HG03135 (cell line): ENCODE results near the gene EIF4ENIF1.
"Not testable (repeated sequence)": the region's sequence is repeated elsewhere in the genome, so short reads cannot be mapped to it uniquely, and the experiment has no call there.

Source experiments
- ATAC-seq: cut with Tn5 transposase; IDR thresholded peaks from one replicate; pipeline ENCODE4 v1.9.1; 2021; ENCODE audit warnings: mild to moderate bottlenecking, moderate library complexity; ENCODE audit not compliant: unreplicated experiment

EIF4ENIF1 gene

DNA sequence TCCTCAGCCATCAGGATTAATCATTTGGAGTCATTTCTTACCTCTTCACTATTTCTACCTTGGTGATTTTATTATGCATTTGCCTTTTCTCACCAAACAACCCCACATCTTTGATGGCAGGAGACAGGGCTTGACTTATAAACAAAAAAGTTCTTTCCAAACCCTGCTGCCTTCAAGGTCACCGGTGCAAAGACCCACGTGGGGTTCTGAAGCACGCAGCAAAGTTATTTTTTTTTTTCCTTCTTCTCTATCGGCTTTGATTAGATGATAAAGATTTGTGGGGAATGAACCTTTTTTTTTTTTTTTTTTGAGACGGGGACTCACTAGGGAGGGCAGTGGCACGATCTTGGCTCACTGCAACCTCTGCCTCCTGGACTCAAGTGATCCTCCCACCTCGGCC is 46.1 kb downstream of the EIF4ENIF1 start:
- no peak for ATAC-seq

DNA sequence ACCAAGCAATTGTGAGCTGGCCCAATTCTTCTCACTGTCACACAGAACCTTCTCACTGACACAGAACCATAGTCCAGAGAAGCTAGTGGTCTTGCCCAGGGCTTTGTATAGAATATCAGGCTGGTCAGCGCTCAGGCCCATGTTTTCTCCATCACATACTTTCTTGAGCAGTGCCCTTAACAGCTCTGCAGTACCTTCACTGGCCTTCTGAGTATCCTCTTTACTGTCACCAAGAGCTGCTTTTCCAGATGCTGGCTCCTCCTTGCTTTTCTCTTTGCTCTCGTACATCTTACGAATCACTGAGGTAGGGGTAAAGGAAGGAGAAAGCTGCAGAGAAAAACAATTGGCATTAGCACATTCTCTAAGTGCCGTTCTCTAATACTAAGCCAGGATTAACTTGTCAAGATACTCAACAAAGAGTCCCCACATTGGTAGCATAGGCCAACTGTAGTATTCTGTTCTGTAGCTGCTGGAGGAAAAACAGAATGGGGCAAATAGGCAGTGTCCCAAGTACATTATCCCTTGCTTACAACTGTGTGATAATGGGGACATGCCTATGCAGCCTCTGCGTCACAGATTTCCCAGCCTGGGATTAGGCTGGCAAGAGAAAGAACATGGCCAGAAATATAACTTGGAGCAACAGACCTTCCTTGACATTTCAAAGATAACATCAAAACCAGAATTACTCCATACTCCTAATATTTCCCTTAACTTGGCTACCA is 46.7 kb downstream of the EIF4ENIF1 start:
- no peak for ATAC-seq

DNA sequence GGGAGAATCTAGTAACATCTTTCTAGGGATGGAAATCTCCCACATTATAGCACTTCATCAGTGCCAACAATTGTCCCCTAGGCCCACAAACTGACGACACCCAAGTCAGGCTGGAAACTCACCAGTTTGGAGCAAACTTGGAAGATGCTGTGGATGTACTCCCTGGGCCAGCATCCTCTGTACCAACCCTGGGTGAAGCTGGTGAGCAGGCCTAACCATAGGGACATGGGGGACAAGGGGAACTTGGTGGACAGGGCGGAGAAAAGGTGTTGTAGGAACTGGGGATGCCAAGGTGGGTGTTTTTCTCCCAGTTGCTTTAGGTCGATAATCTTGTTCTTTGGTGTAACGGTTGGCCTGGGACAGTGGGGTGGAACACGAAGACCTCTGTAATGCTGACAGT is 48.0 kb downstream of the EIF4ENIF1 start:
- no peak for ATAC-seq

DNA sequence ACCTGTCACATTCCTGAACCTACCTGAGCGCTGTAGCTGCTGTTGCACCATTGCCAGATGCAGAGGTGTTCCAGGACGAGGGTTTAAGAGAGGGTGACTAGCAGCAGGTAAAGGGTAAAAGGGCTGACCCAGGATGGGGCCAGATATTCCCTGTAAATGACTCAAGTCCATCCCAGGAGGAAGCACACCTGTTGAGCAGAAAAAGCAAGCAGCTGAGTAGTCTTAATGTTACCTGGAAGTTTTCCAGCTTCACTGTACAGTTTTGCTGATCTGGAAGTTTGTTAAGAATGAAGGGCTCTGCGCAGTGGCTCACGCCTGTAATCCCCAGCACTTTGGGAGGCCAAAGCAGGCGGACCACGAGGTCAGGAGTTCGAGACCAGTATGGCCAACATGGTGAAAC is 49.0 kb downstream of the EIF4ENIF1 start:
- ATAC-seq, result no peak

DNA sequence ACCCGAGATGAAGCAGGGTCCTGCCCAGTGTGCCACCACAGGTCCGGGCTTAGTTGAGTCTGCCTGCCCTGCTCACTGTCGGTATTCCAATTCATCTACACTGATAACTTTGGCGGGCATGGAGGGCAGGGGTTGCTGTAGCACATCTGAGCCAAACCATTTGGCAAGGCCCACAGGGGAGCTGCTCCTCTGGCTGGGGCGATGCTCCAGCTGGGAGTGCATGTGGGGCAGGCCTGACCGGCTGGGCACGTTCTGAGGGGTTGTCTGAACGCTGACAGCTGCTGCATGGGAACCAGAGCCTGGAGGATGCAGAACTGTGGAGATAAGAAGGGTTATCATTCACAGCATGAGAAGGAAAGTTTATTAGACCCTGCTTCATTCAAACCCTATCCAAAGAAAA is 49.8 kb downstream of the EIF4ENIF1 start:
- ATAC-seq, result no peak

DNA sequence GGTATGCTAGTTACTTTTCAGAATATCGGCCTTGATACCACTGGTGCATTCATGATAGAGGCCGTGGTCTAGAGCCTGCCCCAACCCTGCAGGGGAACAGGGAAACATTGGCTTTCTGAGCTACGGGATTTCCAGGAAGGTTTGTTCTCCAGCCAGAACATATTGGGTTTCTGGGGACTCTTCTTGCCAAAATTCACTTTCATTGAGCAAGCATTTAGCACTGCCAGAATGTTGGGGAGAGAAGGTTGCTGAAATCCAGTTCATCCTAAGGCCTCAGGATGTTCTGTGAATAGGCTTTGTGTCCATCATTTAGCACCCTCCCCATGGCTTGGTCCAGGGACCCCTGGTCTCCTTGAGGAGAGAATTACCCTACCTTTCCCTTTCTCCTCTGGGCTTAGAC is 53.5 kb downstream of the EIF4ENIF1 start:
- ATAC-seq, result no peak

DNA sequence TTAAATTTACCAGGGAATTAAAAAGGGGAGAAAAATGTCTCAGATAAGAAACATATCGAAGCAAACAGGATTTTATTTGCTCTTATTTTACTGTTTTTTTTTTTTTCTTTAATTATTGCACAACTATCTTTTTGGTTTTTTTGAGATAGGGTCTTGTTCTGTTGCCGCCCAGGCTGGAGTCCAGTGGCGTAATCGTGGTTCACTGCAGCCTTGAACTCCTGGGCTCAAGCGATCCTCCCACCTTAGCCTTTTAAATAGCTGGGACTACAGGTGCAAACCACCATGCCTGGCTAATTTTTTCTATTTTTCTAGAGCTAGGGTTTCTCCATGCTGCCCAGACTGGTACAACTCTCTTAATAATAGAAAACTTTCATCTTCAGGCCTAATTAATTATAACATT is 57.7 kb downstream of the EIF4ENIF1 start:
- ATAC-seq, result no peak

DNA sequence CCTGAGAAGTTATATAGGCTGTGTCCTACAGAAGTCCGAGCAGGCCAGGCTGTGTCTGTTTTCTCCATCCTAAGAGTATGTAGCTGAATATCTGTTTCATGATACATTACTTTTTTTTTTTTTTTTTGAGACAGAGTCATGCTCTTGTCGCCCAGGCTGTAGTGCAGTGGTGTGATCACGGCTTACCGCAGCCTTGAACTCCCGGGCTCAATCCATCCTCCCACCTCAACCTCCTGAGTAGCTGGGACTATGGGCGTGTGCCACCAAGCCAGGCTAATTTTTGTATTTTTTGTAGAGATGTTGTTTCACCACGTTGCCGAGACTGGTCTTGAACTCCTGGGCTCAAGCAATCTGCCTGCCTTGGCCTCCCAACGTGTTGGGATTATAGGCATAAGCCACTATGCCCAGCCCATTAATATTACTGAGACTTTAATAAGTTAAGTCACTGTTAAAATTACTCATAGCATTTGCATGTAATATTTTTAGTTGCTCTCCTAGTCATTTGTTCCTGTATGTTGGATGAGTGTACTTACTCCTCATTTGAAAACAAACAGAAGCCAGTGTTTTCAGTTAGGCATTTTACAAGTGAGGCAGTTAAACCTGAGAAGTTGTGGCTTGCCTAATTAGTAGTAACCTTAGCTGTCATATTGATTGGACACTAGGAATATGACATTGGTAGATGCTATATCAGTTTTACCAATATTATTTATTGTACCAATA is 64.2 kb downstream of the EIF4ENIF1 start:
- ATAC-seq, result no peak

DNA sequence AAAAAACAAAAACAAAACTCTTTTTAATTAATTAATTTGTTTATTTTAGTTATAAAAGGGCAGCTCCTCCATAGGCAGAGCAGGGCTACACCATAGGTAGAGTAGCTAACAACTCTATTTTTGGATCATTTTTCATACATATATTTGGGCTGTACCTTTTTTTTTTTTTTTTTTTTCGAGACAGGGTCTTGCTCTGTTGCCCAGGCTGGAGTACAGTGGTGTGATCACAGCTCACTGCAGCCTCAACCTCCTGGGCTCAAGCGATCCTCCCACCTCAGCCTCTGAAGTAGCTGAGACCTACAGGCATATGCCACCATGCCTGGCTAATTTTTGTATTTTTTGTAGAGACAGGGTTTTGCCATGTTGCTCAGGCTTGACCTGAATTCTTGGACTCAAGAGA is 87.3 kb downstream of the EIF4ENIF1 start:
- ATAC-seq, result not testable (repeated sequence)

DNA sequence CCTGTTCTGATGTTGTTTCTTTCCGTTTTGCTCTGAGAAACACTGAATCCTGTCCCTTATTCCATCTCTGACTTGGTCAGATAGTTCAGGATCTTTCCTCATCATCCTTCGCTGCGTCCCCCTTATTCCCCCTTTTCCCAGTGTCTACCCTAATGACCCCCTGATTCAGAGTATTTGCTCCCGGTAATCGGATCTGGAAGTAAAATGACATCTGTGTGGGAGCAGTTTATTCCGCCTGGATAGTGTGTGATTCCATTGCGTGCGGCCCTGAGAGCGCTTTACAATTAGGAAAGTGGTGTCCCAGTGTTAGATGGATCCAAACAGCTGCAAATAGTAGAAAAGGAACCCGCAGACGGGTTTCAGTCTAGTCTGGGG is 89.6 kb downstream of the EIF4ENIF1 start:
- ATAC-seq, result no peak

DNA sequence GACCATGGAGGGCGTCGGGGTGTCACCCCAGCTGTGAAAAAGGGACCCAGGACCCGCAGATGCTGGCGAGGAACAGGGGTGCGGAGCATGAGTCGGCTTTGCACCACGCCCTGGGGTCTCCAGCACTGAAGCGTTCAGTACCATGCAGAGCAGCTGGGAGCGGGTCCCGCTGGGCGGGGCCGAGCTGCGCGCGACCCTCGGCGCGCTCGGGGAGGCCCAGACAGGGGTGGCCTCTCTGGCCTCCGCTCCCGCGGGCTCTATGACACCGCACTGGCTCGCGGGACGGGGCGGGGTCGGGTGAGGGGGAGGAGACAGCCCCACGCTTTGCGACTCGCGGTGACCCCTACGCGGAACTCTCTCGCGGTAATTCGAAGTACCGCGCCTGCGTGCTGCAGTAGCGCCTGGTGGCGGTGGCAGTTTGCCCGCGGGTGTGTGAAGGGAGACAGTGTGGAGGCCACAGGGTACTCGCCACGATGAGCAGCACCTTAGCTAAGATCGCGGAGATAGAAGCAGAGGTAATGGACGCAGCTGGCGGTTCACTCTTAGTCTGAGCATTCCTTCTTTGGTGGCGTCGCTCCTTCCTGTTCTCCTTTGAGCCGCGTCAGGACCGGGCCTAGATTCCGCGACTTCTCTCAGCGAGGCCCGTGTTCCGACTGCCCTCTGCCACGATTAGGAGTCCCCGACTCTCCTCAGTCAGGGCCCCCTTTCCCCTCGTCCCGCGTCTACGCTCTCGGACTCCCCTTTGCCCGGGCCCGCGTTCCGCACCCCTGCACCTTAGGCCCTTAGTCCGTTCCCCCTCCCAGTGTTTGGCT is 90.2 kb downstream of the EIF4ENIF1 start, which contains the start of gene DRG1:
TSS of gene DRG1 (plus strand) at position 394 of the 812 bp plus-strand sequence. CDS start at position 474, 80 bp downstream.
- peak; percentile 89 for ATAC-seq

DNA sequence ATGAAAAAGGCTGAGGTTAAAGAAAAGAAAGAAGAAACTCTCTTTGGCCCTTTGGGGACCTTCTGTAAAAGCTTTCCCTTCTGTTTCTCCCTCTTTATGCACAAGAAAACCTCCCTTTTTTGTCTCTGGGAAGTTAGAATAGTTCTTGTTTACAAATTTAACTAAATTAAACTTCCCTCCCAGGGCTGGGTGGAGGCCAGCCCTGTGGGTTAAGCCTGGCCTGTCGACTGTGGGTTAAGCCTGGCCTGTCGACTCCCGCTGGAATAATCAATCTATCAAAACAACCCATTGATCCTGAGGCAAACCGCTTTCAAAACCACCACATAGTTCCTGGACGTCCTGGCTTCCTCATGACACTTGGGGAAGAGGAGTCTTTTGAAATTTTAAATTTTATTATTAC is 91.4 kb downstream of the EIF4ENIF1 start:
- ATAC-seq, result no peak

DNA sequence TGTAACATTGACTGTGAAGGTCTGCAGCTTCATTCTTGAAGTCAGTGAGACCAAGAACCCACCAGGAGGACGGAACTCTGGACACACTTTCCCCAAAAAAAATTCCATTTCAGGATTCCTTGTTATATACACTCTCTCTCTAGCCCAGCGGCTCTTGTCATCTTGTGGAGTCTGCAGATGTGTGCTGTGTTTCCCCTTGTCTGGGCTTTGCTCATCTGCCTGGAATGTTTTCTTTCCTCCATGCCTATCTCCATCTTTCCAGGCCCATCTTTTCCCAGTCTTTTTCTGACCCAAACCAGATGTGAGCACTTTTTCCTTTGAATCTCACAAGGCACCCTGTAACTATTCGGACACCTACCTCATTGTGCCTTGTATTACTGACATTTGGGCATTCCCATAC is 95.3 kb downstream of the EIF4ENIF1 start:
- no peak for ATAC-seq

DNA sequence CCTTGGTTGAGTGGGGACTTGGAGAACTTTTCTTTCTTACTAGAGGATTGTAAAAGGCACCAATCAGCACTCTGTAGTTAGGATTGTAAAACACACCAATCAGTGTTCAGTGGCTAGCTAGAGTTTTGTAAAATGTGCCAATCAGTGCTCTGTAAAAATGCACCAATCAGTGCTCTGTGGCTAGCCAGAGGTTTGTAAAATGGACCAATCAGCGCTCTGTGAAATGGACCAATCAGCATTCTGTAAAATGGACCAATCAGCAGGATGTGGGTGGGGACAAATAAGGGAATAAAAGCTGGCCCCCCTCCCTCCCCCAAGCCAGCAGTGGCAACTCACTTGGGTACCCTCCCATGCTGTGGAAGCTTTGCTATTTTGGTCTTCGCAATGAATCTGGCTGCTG is 95.7 kb downstream of the EIF4ENIF1 start:
- ATAC-seq, result no peak
